NOMO-1 treated with dmso at 0.1 percent for 144 hours (cell line): ENCODE results near the gene WDFY4.

Experiments
- DNase-seq: peaks from one replicate; lab custom pipeline; 2025; ENCODE audit not compliant: unreplicated experiment; lab: John Stamatoyannopoulos, UW

WDFY4 gene

GRCh38 chr10:48935577-48935976 is 250.9 kb downstream of the WDFY4 start:
- DNase-seq: no peak

DNA sequence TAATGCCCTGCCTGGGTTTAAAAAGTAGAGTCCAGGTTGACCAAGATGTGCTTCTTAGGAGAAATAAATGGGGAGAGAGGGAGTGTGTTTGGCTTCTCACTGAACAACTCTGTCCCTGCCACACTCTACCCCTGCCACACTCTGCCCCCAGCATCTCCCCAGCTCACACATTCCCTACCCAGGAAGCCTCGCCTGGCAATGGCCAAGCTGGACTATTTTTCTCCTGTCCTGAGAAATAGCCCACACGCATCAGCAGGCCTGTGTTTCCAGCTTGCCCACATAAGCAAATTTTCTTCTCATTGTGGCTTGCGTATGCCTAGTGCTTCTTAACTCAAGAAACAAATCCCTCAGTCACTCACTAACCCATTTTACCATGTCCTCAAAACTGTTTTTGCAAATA is 253.1 kb downstream of the WDFY4 start:
- no peak for DNase-seq

DNA sequence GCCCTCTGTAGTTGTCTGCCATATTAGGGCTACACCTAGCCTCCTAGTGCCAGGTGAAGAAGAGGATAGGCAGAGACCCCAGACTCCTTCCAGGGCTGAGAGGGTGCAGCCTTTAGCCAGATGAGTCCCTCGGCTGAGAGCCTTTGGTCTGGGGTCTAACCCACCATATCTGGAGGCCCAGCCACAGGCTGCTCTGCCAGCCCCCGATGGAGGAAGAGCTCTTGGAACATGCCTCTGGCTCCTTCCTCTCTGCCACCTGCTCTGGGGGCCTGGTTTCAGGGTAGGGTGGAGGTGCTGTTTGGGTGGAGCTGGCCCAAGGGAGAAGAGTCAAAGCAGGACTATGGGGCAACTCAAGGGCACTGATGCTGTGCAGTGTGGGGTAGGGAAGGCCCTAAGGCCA is 253.6 kb downstream of the WDFY4 start:
- DNase-seq: no peak

DNA sequence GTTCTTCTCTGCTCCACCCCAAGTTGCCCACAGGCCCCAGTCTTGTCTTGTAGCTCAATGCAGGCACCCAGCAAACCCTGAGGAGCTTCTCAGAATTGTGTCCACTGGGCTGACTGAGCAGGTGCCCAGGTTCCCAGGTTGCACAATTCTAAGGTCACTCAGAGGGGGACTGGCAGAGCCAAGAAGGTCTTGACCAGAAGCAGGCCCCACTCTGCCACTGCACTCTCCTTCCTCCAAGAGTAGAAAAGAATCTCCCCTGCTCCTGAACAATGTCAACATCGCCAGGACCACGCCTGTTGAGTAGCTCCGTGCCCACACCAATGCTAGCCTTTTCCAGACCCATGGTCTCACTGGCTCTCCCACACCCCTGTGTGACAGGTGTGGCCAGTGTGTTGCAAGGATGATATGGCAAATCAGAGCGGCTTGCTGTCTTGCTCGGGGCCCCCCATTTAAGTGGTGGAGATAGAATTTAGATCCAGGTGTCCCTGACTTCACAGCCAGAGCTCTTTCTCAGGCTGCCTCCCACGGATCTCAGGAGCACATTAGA is 254.4 kb downstream of the WDFY4 start:
- DNase-seq: no peak

DNA sequence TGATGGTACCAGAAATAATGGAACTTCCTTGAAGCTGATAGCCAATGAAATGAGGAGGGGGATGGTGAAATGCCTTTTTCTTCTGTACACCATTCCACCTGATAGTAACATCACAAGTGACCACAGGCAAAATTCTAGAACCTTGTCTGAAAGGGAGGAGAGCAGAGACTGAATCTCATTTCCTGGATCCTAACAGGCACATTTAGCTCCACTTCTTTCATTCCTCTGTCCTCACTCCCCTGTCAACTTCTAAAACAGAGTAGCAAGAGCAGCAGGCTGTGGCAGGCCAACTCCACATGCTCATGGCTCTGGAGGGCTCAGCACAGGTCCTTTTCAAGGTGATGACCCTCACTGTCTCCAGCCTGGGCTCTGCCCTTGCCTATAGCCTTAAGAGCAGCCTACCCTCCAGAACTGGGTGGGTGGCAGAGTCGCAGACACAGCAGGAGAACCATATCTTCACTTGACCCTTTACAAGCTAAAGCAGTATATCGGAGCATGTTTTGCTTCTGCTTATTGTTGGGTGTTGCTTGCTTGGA is 255.2 kb downstream of the WDFY4 start, which contains the start of gene LRRC18:
Gene LRRC18, minus strand, starts transcription at position 51 of the 536 bp plus-strand sequence. CDS start 25,685 bp downstream, outside the sequence.
- DNase-seq: no peak

DNA sequence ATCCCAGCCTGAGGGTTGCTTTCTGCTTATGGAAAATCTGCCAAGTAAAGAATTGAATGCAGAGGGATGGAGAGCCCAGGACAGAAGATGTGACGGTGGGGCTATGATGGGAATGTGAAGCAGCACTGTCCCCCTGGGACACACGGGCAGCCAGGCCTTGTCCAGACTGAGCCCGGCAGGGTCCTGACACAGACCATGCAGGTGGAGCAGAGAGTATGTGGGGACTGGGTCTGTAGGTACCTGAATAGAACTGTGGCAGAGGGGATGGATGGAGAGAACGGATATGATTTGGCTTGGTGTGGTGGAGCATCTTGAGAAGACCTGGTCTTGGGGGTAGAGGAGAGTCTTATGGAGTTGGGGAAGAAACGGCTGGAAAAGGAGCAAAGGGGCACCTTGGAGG is 255.7 kb downstream of the WDFY4 start:
- DNase-seq: no peak

DNA sequence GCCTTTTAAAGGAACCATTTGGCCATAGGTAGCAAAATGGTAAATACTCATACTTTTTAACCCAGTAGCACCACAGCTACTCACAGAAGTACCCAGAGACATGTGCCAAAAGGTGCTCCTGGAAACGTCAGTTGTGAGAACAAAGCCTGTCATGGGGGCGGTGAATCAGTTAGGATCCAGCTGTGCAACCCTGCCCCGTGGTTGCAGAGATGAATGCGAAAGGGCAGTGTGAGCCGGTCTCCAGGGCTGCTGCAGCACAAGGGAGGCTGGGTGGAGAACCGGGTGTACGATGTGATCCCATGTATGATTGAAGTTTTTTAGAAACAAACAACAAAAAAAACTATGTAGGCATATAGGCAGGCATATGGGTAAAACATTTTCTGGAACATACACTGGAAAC is 256.3 kb downstream of the WDFY4 start:
- no peak for DNase-seq

- DNase-seq: no peak
Measured at GRCh38 chr10:48941427-48942075, 256.9 kb downstream of the WDFY4 start.

DNA sequence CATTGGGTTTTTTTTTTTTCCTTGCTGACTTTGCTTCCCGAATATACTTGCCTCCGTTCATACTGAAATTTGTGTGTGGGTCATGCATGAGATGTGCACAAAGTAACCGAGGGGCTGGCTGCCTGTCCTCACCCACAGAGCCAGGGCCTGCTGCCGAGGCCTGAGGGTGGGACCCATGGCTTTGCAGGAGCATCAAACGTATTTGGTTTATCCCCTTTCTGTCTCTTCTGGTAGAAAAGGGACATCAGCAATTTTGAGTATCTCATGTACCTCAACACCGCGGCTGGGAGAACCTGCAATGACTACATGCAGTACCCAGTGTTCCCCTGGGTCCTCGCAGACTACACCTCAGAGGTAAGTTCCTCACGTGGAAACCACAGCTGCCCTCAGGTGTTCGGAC is 258.4 kb downstream of the WDFY4 start:
- no peak for DNase-seq

DNA sequence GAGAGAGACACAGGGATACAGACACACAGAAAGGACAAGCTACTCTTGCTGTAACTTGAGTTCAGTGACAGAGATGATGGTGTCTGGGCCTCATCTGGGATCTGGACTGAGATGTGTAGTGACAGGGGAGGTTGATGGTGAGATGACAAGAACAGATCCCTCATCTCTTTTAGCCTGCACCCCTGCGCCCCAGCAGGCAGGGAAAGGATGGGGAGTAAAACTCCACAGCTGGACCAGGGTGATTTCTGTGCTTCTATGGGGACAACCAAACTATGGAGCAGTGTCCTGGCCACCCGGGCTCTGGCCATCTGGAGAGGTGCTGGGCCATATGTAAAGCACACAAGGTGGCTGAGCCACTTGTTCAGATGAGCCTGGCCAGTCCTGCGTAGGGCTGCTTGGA is 259.5 kb downstream of the WDFY4 start:
- no peak for DNase-seq

GRCh38 chr10:48945441-48946130 is 260.9 kb downstream of the WDFY4 start:
- DNase-seq: no peak

DNA sequence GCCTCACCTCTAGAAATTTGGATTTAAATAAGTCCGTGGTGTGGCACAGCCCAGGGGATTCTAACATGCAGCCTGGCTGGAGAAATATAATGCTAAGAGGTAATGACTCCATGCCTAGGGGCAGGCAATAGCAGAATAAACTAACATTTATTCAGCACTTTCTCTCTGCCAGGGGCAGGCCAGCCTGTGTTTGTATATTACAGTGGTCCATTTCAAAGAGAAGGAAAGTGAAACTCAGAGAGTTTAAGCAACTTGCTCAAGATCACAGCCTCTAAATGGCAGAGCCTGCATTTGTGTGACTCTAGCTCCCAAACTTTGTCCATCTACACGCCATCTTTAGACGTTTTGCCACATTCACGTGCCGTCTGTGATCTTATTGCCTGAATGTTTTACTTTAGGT is 261.7 kb downstream of the WDFY4 start:
- DNase-seq: no peak

GRCh38 chr10:48946891-48947500 is 262.3 kb downstream of the WDFY4 start:
- DNase-seq: no peak

DNA sequence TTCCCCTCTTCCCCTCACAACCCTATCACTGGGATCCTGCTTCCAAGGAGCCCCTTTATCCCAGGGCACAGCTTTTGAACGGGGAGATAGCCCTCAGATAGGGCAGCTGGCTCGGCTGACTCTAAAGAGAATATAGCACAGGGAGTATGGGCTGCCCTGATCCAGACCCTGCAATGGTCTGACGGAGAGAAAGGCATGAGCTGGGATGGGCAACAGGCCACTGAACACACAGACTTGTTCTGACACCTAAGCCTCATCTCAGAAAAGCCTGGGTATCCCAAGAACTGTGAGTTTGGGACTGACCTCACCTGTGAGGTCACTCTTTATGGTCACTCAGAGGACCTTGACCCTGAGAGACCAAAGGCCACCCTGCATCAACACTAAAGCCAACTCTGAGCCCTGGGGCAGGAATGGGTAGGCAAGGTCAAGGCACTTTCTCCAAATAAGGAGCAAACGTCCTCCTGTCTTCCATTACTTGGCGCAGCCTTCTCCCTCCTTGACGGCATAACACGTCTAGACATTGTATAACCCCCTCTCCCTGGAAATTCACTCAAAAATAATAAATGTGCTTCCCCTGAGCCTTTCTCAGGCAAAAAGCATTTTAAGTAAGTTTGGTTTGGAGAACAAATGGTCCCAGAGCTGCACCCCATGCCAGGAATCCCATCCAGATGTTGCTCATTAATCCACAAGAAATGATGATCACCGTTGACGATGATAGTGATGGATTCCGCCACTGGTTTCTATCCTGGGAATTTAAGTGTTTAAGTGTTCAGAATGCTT is 263.2 kb downstream of the WDFY4 start:
- DNase-seq: no peak

DNA sequence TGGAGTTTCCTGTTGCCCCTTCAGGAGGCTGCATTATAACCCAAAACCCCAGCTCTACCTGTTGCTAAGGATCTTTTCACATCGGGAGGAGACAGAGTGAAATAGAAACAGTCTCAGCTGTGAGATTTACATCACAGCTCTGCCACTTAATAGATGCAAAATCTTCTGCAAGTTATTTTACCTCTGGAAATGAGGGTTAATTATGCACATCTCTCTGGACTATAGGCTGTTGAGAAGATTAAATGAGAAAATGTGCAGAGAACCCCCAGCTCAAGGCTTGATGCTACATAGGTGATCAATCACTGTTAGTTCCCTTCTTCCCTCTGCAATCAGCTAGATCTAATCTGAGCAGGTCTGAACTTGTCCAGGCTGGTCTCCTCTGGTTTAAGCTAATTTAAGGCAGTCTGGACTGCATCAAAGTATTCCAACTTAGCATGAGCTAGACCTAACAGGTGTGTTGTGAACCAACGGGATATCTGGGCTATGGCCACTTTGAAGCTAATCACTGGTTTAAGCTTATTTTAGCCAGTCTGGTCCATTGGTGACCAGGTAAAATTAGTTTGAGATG is 263.9 kb downstream of the WDFY4 start:
- no peak for DNase-seq

DNA sequence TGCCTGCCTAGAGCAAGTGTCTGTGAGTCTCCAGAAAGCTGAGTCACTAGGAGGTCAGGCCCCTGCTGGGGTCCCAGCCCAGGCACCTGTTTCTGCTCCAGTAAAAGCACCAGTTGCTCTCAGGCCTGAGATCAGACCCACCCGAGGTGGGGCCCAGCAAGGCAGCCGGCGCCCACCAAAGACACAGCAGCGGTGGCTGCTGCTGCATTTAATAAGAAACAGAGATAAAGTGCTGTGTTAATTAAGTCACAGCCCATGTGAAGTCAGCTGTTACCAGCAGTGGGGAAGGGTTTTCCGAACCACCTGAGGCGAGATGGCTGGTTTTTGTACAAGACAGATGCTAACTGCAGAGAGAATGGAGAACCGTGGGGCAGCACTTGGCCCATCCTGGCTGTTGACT is 267.0 kb downstream of the WDFY4 start:
- DNase-seq: no peak

- DNase-seq: no peak
Measured at GRCh38 chr10:48957361-48958151, 272.9 kb downstream of the WDFY4 start.

DNA sequence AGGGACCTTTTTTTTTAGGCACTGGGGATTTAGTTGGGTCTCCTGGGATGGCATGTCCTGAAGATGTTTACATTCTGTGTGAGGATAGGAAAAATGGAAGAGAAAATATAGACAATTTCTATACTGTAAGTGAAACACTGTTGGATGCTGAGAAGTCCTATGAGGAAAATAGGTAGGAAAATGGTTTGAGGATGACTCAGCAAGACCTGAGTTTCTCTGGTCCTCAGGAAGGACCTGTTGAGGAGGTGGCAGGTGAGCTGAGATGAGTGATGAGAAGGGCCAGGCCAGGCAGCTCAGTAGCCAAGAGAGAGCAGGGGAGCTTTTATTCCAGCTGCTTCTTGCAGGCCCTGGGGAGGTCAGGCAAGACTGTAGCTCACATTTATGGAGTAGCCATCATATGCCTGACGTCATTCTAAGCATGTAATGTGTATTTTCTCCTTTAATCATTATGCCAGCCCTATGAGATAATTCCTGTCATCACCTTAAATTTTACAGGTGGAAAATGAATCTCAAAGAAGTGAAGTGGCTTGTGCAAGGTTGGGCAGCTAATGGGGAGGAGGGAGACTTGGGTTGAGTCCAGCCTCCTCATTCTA is 274.0 kb downstream of the WDFY4 start:
- DNase-seq: no peak

GRCh38 chr10:48964038-48964437 is 279.4 kb downstream of the WDFY4 start:
- no peak for DNase-seq

DNA sequence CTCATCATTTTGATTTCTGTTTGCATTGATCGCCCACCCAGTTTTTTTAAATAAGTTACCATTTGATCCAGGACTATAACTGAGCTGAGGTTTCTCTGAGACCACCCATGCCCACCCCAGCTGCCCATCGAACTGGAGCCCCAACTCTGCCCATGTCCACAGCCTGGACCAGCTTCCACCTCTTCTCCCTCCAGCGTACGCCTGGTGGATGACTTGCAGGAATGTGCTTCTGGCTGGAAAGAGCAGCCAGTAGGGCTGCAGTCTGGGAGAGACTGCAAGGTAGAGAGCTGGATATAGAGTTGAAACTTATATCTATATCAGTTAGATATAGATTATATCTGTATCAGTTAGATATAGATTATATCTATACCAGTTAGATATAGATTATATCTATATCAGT is 280.8 kb downstream of the WDFY4 start:
- DNase-seq: no peak
